D721Med (cell line): ENCODE results near the gene GTPBP1.

ENCODE experiments used
- DNase-seq: peaks from one replicate; pipeline ENCODE4 v3.0.0; 2011; ENCODE audit warnings: low spot score; ENCODE audit not compliant: insufficient read length
- FAIRE-seq: peaks from 2 replicates; lab custom pipeline; 2011; peaks lifted over from hg19 to GRCh38; lab: Jason Lieb, UNC
- TF ChIP-seq, protein P1 (sequence below): IDR thresholded peaks from 2 replicates; pipeline ENCODE4 v1.5.1; 2012; ENCODE audit warnings: mild to moderate bottlenecking, control low read depth; ENCODE audit not compliant: insufficient read depth; ENCODE audit errors: missing control alignments

Gene GTPBP1

DNA sequence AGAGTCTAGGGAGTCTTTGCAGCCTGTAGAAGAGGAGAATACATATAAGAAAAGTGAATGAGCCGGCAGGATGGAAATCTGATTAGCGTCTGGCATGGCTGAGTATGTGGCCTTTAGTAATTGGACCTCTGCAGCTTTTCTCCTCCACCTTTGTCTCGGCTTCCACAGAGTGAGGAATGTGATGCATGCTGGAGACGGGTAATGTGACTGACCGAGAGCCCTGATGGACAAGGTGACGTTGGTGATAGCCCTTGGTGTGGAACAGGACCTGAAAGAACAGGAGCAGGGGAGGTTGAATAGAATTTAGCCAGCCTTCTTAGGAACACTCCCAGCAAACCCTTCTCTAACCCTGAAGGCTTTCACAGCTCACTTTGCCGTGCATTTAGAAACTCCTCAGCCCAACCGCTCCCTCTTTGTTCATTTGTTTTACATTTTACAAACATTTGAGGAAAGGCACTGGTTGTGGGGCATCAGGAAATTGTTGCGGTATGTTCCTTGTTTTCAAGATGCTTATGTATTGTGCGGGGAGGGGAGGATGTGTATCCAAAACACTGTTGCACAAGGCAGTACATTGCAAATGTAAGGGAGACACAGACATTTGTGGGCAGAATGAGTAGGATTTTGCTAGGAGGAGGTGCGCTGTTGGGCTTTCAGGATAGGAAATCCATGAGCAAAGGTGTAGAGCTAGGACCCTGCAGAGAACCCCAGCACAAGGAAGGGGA lies 6.9 kb downstream of the GTPBP1 start:
- DNase-seq: no peak
- TF ChIP-seq, protein P1, sequence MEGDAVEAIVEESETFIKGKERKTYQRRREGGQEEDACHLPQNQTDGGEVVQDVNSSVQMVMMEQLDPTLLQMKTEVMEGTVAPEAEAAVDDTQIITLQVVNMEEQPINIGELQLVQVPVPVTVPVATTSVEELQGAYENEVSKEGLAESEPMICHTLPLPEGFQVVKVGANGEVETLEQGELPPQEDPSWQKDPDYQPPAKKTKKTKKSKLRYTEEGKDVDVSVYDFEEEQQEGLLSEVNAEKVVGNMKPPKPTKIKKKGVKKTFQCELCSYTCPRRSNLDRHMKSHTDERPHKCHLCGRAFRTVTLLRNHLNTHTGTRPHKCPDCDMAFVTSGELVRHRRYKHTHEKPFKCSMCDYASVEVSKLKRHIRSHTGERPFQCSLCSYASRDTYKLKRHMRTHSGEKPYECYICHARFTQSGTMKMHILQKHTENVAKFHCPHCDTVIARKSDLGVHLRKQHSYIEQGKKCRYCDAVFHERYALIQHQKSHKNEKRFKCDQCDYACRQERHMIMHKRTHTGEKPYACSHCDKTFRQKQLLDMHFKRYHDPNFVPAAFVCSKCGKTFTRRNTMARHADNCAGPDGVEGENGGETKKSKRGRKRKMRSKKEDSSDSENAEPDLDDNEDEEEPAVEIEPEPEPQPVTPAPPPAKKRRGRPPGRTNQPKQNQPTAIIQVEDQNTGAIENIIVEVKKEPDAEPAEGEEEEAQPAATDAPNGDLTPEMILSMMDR: no peak
- FAIRE-seq: no peak

DNA sequence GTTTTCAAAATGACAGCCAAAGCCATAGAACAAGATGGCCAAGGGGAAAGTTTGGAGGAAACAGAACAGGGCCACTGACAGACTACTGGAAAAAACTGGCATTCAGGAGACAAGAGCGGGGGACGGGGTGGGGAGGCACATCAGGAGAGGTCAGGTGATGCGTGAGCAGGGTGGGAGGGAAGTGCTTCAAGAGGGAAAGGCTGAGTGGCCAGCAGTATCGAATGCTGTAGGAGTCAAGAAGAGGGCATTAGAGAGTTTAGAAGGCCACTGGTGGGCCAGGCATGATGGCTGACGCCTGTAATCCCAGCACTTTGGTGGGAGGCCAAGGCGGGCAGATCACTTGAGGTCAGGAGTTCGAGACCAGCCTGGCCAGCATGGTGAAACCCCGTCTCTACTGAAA lies 8.2 kb downstream of the GTPBP1 start:
- TF ChIP-seq, protein P1: no peak
- no peak for FAIRE-seq
- no peak for DNase-seq

DNA sequence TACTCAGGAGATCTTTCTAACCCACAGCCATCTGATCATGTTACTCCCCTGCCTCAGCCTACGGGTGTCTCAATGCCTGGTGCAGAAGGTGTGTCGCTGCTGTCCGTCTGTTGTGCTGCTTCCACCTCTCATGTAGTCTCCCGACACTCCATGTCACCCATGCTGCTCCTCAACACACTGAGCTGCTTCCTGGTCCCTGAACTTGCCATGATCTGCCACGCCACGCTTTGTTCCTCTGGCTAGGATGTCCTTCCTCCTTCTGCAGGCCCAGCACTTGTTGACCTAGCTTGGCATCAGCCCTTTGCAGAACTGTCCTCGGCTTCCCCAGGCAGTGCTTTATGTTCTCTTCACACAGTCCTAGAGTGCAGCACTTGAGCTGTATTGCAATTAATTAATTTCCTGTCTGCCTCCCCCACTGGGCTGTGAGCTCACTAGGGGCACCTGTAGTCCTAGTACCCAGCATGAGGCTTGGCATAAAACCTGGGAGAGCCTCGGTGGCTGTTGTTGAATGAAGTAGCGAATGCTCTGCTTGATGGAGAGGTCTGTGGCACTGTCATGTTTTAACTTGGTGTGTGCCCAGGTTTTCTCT lies 9.5 kb downstream of the GTPBP1 start:
- TF ChIP-seq, protein P1: no peak
- DNase-seq (no peak), FAIRE-seq (no peak)

DNA sequence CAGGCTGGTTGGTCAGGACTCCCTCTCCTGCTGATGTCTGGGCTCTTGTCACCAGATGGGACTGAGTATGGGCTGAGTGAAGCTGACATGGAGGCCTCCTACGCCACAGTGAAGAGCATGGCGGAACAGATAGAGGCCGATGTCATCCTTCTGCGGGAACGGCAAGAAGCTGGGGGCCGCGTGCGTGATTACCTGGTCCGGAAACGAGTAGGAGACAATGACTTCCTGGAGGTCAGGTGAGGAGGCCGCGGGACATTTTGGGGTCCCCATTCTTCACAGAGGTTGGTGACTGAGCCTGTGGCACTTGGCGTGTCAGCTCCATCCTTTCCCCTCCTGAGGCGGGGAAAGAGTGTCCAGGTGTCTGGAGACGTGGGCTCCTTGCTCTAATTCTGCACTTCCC lies 10.1 kb downstream of the GTPBP1 start:
- TF ChIP-seq, protein P1: no peak
- FAIRE-seq (no peak), DNase-seq (no peak)

DNA sequence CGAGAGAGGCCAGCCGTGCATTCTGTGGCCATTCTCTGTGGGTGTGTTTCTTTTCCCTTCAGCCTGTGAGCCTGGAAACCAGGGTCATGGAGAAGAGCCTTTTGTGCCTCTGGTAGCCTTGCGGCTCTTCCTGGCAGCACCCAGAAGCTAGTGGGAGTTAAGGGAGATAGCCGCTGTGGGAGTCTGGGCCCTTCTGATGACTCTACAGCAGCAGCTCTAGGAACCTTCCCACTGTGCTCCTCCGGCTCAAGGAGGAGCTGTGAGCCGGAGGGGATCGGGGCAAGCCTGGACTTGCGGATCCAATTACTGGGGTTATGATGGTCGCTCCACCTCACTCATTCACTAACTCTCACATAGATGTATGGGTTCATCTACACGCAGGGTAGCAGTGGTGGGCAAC lies 10.5 kb downstream of the GTPBP1 start:
- FAIRE-seq (no peak), DNase-seq (no peak)
- TF ChIP-seq, protein P1: no peak

DNA sequence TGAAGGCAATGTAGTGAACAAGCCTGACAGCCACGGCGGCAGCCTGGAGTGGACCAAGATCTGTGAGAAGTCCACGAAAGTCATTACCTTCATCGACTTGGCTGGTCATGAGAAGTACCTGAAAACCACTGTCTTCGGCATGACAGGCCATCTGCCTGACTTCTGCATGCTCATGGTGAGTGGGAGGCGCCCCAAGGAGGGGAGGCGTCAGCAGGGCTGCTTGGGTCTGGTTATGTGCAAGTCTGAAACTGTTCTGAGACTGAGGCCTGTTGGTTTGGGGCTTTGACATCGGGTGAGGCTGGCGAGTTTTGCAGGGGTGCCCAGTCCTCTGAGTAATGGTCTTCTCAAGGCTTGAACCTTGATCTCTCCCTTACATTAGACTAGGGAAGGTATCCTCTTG lies 11.1 kb downstream of the GTPBP1 start:
- no peak for FAIRE-seq
- no peak for DNase-seq
- TF ChIP-seq, protein P1: no peak

DNA sequence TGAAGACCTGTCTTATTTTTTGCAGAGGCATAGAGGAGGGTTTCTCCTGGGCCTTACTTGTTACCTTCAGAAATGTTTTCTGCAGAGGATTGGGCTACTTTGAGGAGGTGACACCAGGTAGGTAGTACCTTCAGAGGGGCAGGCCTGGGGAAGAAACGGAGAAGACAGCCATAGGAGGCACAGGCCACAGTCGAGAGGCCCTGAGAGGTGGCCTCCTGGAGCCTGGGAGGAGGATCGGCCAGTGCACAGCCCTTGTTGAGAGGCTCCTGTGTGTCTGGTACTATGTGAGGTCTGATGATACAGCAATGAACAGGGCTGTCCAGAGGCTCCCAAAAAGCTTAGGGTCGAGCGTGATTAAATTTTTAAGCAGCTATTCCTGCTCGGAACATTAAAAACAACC lies 11.5 kb downstream of the GTPBP1 start:
- FAIRE-seq (no peak), DNase-seq (no peak)
- TF ChIP-seq, protein P1: no peak
